ENCODE measurements around the gene DUSP21.
A peak's percentile ranks its signal among the peaks of the same experiment; 100 is the strongest.

The DUSP21 gene

DNA sequence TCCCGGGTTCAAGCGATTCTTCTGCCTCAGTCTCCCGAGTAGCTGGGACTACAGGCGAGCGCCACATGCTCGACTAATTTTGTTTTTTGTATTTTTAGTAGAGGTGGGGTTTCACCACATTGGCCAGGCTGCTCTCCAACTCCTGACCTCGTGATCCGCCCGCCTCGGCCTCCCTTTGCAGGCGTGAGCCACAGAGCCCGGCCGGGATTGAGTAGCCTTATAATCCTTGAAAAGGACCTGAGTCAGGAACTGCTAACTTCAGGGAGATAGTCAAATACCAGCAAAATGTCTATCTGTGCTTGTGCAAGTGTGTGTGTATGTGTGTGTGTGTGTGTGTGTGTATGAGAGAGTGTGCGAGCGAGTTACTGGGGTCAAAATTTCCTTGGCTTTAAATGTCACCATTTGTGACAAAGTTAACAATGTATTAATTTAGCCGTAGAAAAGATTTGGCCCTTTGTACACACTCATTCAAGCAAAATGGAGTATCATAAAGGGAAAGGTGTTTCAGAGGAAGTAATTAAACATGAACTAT is 27.4 kb downstream of the DUSP21 start:
- Histone ChIP-seq H3K4me1 (ENCODE audit: insufficient read depth, low read length, severe bottlenecking) (peaks cover 16% of the 10 kb centered on the region), H3K36me3 (ENCODE audit: insufficient read depth, low read length) (peaks cover 5% of the 10 kb centered on the region; the same call in 1 of the 2 replicates), H3K4me2 (ENCODE audit: low read length) (peak overlapping the region; percentile 68), H3K9me2 (ENCODE audit: low read depth, low read length) (no peaks in the 10 kb centered on the region), H3K79me2 (ENCODE audit: insufficient read depth, low read length) (peaks cover 30% of the 10 kb centered on the region), H3K27ac (ENCODE audit: low read depth, low read length, poor library complexity, severe bottlenecking) (peak overlapping the region; percentile 77), H3F3A (ENCODE audit: insufficient read depth, low read length) (no peaks in the 10 kb centered on the region), H3K9ac (ENCODE audit: low read length) (peak overlapping the region; percentile 88), H3K4me3 (ENCODE audit: low read depth, low read length, poor library complexity, severe bottlenecking) (peak overlapping the region; percentile 89), H4K20me1 (ENCODE audit: insufficient read depth, low read length) (no peaks in the 10 kb centered on the region), H3K27me3 (ENCODE audit: insufficient read depth, low read length) (no peaks in the 10 kb centered on the region), H3K9me3 (ENCODE audit: low read length) (no peaks in the 10 kb centered on the region), H2AFZ (ENCODE audit: low read length) (no peak overlapping the region)
- no peak for TF ChIP-seq EZH2 (IDR thresholded peaks at IDR 0.05; ENCODE audit: borderline replicate concordance, low read length)
- TF ChIP-seq, protein P1, sequence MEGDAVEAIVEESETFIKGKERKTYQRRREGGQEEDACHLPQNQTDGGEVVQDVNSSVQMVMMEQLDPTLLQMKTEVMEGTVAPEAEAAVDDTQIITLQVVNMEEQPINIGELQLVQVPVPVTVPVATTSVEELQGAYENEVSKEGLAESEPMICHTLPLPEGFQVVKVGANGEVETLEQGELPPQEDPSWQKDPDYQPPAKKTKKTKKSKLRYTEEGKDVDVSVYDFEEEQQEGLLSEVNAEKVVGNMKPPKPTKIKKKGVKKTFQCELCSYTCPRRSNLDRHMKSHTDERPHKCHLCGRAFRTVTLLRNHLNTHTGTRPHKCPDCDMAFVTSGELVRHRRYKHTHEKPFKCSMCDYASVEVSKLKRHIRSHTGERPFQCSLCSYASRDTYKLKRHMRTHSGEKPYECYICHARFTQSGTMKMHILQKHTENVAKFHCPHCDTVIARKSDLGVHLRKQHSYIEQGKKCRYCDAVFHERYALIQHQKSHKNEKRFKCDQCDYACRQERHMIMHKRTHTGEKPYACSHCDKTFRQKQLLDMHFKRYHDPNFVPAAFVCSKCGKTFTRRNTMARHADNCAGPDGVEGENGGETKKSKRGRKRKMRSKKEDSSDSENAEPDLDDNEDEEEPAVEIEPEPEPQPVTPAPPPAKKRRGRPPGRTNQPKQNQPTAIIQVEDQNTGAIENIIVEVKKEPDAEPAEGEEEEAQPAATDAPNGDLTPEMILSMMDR (IDR thresholded peaks at IDR 0.05; ENCODE audit: low read length) = no peak

DNA sequence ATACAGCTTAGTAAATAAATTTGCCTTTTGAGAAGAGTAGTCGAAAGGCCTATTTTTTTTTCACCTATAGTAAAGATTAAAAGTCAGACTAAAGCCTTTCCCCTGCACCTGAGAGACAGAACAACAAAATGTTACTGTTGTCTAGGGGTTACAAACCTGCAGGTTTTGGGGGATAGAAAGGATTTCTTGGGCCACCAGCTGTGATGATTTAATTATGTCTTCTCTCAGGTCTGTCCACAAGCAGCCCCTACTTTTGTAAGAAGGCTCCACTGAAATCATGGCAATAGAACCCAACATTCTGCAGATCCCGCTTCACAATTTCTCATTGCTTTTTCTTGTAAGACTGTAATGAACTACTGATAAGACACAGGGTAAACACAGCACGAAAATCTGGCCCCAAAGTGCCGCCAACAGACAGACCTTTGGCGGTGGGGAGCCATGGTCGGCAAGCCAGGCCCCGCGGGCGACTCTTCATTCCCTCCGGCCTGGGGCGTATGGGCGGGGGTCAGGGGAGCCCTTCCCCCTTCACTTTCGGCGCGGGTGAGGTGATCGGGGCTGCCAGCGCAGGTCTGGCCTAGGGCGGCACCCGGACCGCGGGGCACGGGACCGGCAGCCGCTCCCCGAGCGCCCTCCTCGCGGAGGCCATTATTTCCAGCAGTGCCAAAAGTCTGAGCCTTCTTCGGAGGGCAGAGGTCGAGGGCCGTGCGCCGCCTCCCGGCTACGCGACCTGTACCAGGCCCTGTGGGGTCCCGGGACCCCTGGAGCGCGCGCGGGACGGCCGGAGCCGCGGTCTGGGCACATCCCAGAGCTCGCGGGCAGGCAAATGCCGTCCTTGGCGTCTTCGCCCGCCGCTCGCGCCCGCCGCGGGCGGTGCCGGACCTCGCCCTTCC is 28.4 kb downstream of the DUSP21 start:
- peaks cover 40% of the 10 kb centered on the region for H3K79me2 ChIP-seq (ENCODE audit: insufficient read depth, low read length)
- no peaks in the 10 kb centered on the region for H3K27me3 ChIP-seq (ENCODE audit: insufficient read depth, low read length)
- H3K9me3 ChIP-seq (ENCODE audit: low read length) = no peaks in the 10 kb centered on the region
- peak overlapping the region; percentile 89 for H3K4me3 ChIP-seq (ENCODE audit: low read depth, low read length, poor library complexity, severe bottlenecking)
- peak overlapping the region; percentile 88 for H3K9ac ChIP-seq (ENCODE audit: low read length)
- no peaks in the 10 kb centered on the region for H3K9me2 ChIP-seq (ENCODE audit: low read depth, low read length)
- no peaks in the 10 kb centered on the region for H3F3A ChIP-seq (ENCODE audit: insufficient read depth, low read length)
- no peak for TF ChIP-seq EZH2 (IDR thresholded peaks at IDR 0.05; ENCODE audit: borderline replicate concordance, low read length)
- TF ChIP-seq, protein P1 (IDR thresholded peaks at IDR 0.05; ENCODE audit: low read length) = no peak
- no peaks in the 10 kb centered on the region for H4K20me1 ChIP-seq (ENCODE audit: insufficient read depth, low read length)
- peak overlapping the region; percentile 68 for H3K4me2 ChIP-seq (ENCODE audit: low read length)
- H3K36me3 ChIP-seq (ENCODE audit: insufficient read depth, low read length) = peaks cover 11% of the 10 kb centered on the region
- H2AFZ ChIP-seq (ENCODE audit: low read length) = no peak overlapping the region
- peak overlapping the region; percentile 77 for H3K27ac ChIP-seq (ENCODE audit: low read depth, low read length, poor library complexity, severe bottlenecking)
- H3K4me1 ChIP-seq (ENCODE audit: insufficient read depth, low read length, severe bottlenecking) = peaks cover 18% of the 10 kb centered on the region

DNA sequence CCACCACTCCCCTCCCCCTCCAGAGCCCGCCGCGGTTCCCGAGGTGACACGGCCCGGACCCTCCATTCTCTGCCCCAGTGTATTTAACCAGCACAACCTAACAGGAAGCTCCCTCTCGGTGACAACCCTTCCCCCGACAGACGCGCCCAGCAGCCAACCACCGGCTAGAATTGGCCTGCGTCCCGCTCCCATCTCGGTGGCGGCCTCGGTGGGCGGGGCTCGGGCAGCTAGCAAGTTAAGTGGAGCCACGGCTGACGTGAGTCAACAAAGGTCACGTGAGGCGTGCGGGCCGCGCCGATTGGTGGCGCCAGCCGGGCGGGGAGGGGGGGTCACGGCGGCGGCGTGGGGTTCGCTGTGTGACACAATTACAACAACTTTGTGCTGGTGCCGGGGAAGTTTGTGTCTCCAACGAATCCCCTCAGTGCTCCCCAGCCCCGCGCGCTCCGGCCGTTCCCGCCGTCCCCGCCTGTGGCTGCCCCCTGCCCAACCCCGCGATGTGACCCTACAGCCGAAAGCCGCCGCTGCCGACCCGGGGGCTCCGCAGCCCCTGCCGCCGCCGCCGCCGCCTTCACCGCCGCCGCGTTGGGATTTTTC is 29.1 kb downstream of the DUSP21 start, which contains the start of gene KDM6A:
KDM6A (plus strand) TSS at position 368 of the 594 bp plus-strand sequence. CDS start 364 bp downstream, outside the sequence.
- Histone ChIP-seq H3K4me2 (ENCODE audit: low read length) (peak within 1 kb of the TSS; percentile 89), H3K9me2 (ENCODE audit: low read depth, low read length) (no peaks in the 10 kb centered on the region), H3K79me2 (ENCODE audit: insufficient read depth, low read length) (peaks cover 47% of the 10 kb centered on the region), H3K36me3 (ENCODE audit: insufficient read depth, low read length) (peaks cover 13% of the 10 kb centered on the region), H3K9ac (ENCODE audit: low read length) (peak within 1 kb of the TSS; percentile 91), H3F3A (ENCODE audit: insufficient read depth, low read length) (no peaks in the 10 kb centered on the region), H3K9me3 (ENCODE audit: low read length) (no peaks in the 10 kb centered on the region), H3K4me3 (ENCODE audit: low read depth, low read length, poor library complexity, severe bottlenecking) (peak within 1 kb of the TSS; percentile 89), H2AFZ (ENCODE audit: low read length) (no peak within 1 kb of the TSS), H3K4me1 (ENCODE audit: insufficient read depth, low read length, severe bottlenecking) (peaks cover 18% of the 10 kb centered on the region), H4K20me1 (ENCODE audit: insufficient read depth, low read length) (no peaks in the 10 kb centered on the region), H3K27ac (ENCODE audit: low read depth, low read length, poor library complexity, severe bottlenecking) (peak within 1 kb of the TSS; percentile 81), H3K27me3 (ENCODE audit: insufficient read depth, low read length) (no peaks in the 10 kb centered on the region)
- TF ChIP-seq EZH2 (IDR thresholded peaks at IDR 0.05; ENCODE audit: borderline replicate concordance, low read length) = no peak
- TF ChIP-seq, protein P1 (IDR thresholded peaks at IDR 0.05; ENCODE audit: low read length) = no peak

Data from OCI-LY1 (cell line).